ENCODE measurements around the gene ULK4.
"Not testable (repeated sequence)": the region's sequence is repeated elsewhere in the genome, so short reads cannot be mapped to it uniquely, and the experiment has no call there.

The ULK4 gene

GRCh38 chr3:41683666-41684350 lies 278.1 kb downstream of the ULK4 start:
- TF ChIP-seq CTCF (conservative IDR thresholded peaks at IDR 0.05): no peak
- no peak for TF ChIP-seq ZFX (IDR thresholded peaks at IDR 0.05)
- no peak overlapping the region for H3K27ac ChIP-seq

GRCh38 chr3:41682996-41683395 lies 278.9 kb downstream of the ULK4 start:
- TF ChIP-seq ZFX (IDR thresholded peaks at IDR 0.05): no peak
- no peak overlapping the region for H3K27ac ChIP-seq

- no peak overlapping the region for H3K27ac ChIP-seq
- TF ChIP-seq ZFX (IDR thresholded peaks at IDR 0.05): no peak
- no peak for TF ChIP-seq CTCF (conservative IDR thresholded peaks at IDR 0.05)
Observed at GRCh38 chr3:41682382-41682781, 279.5 kb downstream of the ULK4 start.

GRCh38 chr3:41681479-41681878 lies 280.4 kb downstream of the ULK4 start:
- H3K27ac ChIP-seq: no peak overlapping the region
- TF ChIP-seq CTCF (conservative IDR thresholded peaks at IDR 0.05) (no peak), ZFX (IDR thresholded peaks at IDR 0.05) (no peak)

GRCh38 chr3:41679374-41679773 lies 282.5 kb downstream of the ULK4 start:
- TF ChIP-seq CTCF (conservative IDR thresholded peaks at IDR 0.05) (no peak), ZFX (IDR thresholded peaks at IDR 0.05) (no peak)
- H3K27ac ChIP-seq: no peak overlapping the region

GRCh38 chr3:41675102-41675501 lies 286.8 kb downstream of the ULK4 start:
- H3K27ac ChIP-seq: not testable (repeated sequence)

GRCh38 chr3:41674449-41674848 lies 287.5 kb downstream of the ULK4 start:
- H3K27ac ChIP-seq: no peak overlapping the region
- TF ChIP-seq ZFX (IDR thresholded peaks at IDR 0.05) (no peak), CTCF (conservative IDR thresholded peaks at IDR 0.05) (no peak)

GRCh38 chr3:41673650-41674049 lies 288.3 kb downstream of the ULK4 start:
- TF ChIP-seq ZFX (IDR thresholded peaks at IDR 0.05): no peak
- no peak for TF ChIP-seq CTCF (conservative IDR thresholded peaks at IDR 0.05)
- no peak overlapping the region for H3K27ac ChIP-seq

Data from C4-2B (cell line).